Caco-2 (cell line): ENCODE results near the gene DYDC1. TPM values are rescaled to one million over a fixed set of nuclear protein-coding genes. Genes with fewer than 3 reads are reported as not detected.

ENCODE experiments used
- BruUV-seq: library from RNA; stranded (reverse); fragments of 400-500 nt; replicated peaks from 2 replicates; lab custom pipeline; 2021; lab: Mats Ljungman, UMichigan
- CTCF ChIA-PET: fragments of 300-600 bp; sonication (Branson Sonifier 250); formaldehyde crosslinking; loops from one replicate; lab custom pipeline; 2022; ENCODE audit warnings: antibody characterized with exemption; lab: Charles Lee
- POLR2A ChIA-PET: fragments of 300-600 bp; sonication (Branson Sonifier 250); formaldehyde crosslinking; loops from one replicate; lab custom pipeline; 2022; ENCODE audit warnings: antibody characterized with exemption; lab: Charles Lee
- DNase-seq, 2 experiments: peaks; one replicate each; pipeline versions ENCODE4 v3.0.0 to v3.0.0-alpha.2; 2020 to 2022
- H3K27me3 ChIP-seq: replicated peaks from 2 replicates; pipeline ENCODE4 v1.6.0; 2011; ENCODE audit warnings: low read length; ENCODE audit not compliant: control insufficient read depth, insufficient read depth
- H3K36me3 ChIP-seq: 2 replicates; pipeline ENCODE4 v1.5.1; 2011; ENCODE audit warnings: low read length; ENCODE audit not compliant: control insufficient read depth, insufficient read depth
- H3K4me1 ChIP-seq: fragments of 250-450 bp; sonication (Bioruptor Pico); 2 replicates; pipeline ENCODE4 v1.5.1; 2020; ENCODE audit warnings: mild to moderate bottlenecking
- H3K4me3 ChIP-seq: 2 replicates; pipeline ENCODE4 v1.5.1; 2011; ENCODE audit warnings: low read depth, mild to moderate bottlenecking, control low read depth, low read length
- H3K9me3 ChIP-seq: fragments of 250-450 bp; sonication (Bioruptor Pico); 2 replicates; pipeline ENCODE4 v1.5.1; 2020; ENCODE audit warnings: mild to moderate bottlenecking, moderate library complexity
- H3K27ac Mint-ChIP-seq: one replicate; pipeline ENCODE4 v1.8.0; 2022; ENCODE audit warnings: mixed read lengths; ENCODE audit not compliant: unreplicated experiment
- H3K27me3 Mint-ChIP-seq: one replicate; pipeline ENCODE4 v1.8.0; 2022; ENCODE audit warnings: mixed read lengths; ENCODE audit not compliant: insufficient read depth, unreplicated experiment
- H3K36me3 Mint-ChIP-seq: one replicate; pipeline ENCODE4 v1.8.0; 2022; ENCODE audit warnings: mild to moderate bottlenecking, mixed read lengths; ENCODE audit not compliant: insufficient read depth, unreplicated experiment
- H3K4me1 Mint-ChIP-seq: one replicate; pipeline ENCODE4 v1.8.0; 2022; ENCODE audit warnings: low read depth, mixed read lengths; ENCODE audit not compliant: unreplicated experiment
- H3K4me3 Mint-ChIP-seq: one replicate; pipeline ENCODE4 v1.8.0; 2022; ENCODE audit warnings: mild to moderate bottlenecking, moderate library complexity, mixed read lengths; ENCODE audit not compliant: unreplicated experiment
- H3K9me3 Mint-ChIP-seq: one replicate; pipeline ENCODE4 v1.8.0; 2022; ENCODE audit warnings: mixed read lengths; ENCODE audit not compliant: unreplicated experiment
- intact Hi-C: fragments of 100-400 bp; cut with micrococcal nuclease; formaldehyde crosslinking; loops from one replicate; pipeline ENCODE4 v1.10.0; 2022; ENCODE audit not compliant: unreplicated experiment
- total RNA-seq: library from RNA; stranded (reverse); gene quantifications from 2 replicates; pipeline ENCODE4 v1.2.3, GENCODE V29; 2022
- TF ChIP-seq, protein P1 (sequence below), 2 experiments: fragments of 200-600 bp in 1 of 2; IDR thresholded peaks; 1 replicate in 1 of 2; 2 replicates in 1 of 2; pipeline versions ENCODE4 v1.5.1 to v1.8.0; 2011 to 2022; ENCODE audit warnings: antibody characterized with exemption in 1 of 2, control low read depth in 1 of 2, inconsistent platforms in 1 of 2, low read depth in 1 of 2, low read length in 1 of 2, mild to moderate bottlenecking in 1 of 2, moderate library complexity in 1 of 2; ENCODE audit not compliant: insufficient read depth in 1 of 2, severe bottlenecking in 1 of 2, unreplicated experiment in 1 of 2

Gene DYDC1
- total RNA-seq, 1 experiment from 2014 or later = not detected

DNA sequence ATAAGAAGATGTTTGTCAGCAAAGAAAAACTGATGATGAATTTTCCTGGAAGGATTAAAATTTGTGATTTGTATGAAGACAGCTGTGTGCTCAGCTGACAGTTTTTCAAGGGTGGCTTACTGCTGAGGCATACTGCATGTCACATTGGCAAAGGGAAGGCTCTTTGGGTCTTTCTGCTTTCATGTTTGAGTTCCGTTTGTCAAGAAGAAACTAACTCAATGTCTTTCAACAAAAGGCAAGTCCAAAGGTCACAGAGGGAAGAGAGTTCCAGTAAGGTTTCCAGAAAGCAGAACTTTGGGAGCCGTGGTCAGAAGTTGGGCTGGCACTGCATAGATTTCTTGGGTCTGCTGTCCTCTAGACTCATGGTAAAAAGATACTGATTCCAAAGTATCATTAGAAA lies 16.9 kb upstream of the DYDC1 start:
- no peak overlapping the region for H3K27ac Mint-ChIP-seq
- DNase-seq = no peak
- intact Hi-C loops = no loop called here
- no peak overlapping the region for H3K4me3 Mint-ChIP-seq
- H3K4me3 ChIP-seq = no peak overlapping the region
- peaks cover 4% of the 10 kb centered on the region; the same call in 1 of the 2 replicates for H3K9me3 ChIP-seq
- H3K27me3 Mint-ChIP-seq = no peaks in the 10 kb centered on the region
- ChIA-PET CTCF (no interaction called here), POLR2A (no interaction called here)
- H3K36me3 ChIP-seq = no peaks in the 10 kb centered on the region
- no peaks in the 10 kb centered on the region for H3K36me3 Mint-ChIP-seq
- TF ChIP-seq, protein P1, sequence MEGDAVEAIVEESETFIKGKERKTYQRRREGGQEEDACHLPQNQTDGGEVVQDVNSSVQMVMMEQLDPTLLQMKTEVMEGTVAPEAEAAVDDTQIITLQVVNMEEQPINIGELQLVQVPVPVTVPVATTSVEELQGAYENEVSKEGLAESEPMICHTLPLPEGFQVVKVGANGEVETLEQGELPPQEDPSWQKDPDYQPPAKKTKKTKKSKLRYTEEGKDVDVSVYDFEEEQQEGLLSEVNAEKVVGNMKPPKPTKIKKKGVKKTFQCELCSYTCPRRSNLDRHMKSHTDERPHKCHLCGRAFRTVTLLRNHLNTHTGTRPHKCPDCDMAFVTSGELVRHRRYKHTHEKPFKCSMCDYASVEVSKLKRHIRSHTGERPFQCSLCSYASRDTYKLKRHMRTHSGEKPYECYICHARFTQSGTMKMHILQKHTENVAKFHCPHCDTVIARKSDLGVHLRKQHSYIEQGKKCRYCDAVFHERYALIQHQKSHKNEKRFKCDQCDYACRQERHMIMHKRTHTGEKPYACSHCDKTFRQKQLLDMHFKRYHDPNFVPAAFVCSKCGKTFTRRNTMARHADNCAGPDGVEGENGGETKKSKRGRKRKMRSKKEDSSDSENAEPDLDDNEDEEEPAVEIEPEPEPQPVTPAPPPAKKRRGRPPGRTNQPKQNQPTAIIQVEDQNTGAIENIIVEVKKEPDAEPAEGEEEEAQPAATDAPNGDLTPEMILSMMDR (IDR thresholded peaks at IDR 0.05; ENCODE audit: insufficient read depth in 1 of 2, low read depth in 1 of 2, low read length in 1 of 2, severe bottlenecking in 1 of 2, unreplicated experiment in 1 of 2) = no peak
- H3K9me3 Mint-ChIP-seq = no peaks in the 10 kb centered on the region
- no peaks in the 10 kb centered on the region for H3K4me1 ChIP-seq
- no peaks in the 10 kb centered on the region; the same call in 1 of the 2 replicates for H3K27me3 ChIP-seq
- no peaks in the 10 kb centered on the region for H3K4me1 Mint-ChIP-seq
- no TSS peak for BruUV-seq

DNA sequence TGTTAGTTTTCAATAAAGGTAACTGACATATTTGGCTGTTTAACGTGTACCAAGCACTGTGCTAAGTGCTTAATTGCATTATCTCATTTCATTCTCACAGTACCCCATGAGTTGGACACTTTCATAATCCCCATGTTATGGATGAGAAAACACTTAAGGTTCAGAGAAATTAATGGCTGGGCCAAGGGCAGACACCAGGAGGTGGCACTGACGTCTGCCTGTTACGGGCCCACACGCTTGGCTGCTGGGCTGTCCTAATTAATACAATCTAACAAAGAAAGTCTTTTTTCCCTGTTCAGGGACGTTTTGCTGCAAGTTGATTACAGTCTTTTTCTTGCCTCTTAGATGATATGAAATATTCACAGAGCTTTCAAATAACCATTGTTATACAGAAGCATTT lies 16.1 kb upstream of the DYDC1 start:
- Histone ChIP-seq H3K4me1 (no peaks in the 10 kb centered on the region), H3K36me3 (no peaks in the 10 kb centered on the region), H3K4me3 (no peak overlapping the region), H3K9me3 (peaks cover 6% of the 10 kb centered on the region; the same call in 1 of the 2 replicates), H3K27me3 (no peaks in the 10 kb centered on the region; the same call in 1 of the 2 replicates)
- DNase-seq = no peak
- BruUV-seq = no TSS peak
- H3K27me3 Mint-ChIP-seq = no peaks in the 10 kb centered on the region
- intact Hi-C loops = no loop called here
- POLR2A ChIA-PET = no interaction called here
- no peaks in the 10 kb centered on the region for H3K36me3 Mint-ChIP-seq
- TF ChIP-seq, protein P1 (IDR thresholded peaks at IDR 0.05; ENCODE audit: insufficient read depth in 1 of 2, low read depth in 1 of 2, low read length in 1 of 2, severe bottlenecking in 1 of 2, unreplicated experiment in 1 of 2) = no peak
- CTCF ChIA-PET = no interaction called here
- H3K4me3 Mint-ChIP-seq = no peak overlapping the region
- H3K4me1 Mint-ChIP-seq = no peaks in the 10 kb centered on the region
- H3K27ac Mint-ChIP-seq = no peak overlapping the region
- peaks cover 6% of the 10 kb centered on the region for H3K9me3 Mint-ChIP-seq

DNA sequence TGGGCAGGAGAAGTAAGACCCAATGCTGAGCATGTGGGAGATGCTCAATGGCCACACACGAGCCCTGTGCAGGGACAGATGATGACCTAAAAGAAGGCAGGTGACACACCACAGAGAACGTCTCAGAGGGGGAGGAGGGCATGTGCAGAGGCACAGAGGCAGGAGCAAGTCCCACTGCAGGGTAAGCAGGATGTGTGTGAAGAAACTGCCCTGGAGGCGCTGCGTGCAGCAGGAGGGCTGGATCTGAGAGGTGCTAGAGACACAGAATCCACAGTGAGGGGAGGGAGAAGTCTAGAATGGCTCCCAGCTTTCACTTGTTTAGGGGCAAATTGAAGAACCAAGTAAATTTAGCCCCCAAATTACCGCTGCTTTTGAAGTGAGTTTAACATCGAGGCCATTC lies 14.9 kb upstream of the DYDC1 start:
- H3K4me1 ChIP-seq = no peaks in the 10 kb centered on the region
- Mint-ChIP-seq H3K9me3 (peaks cover 18% of the 10 kb centered on the region), H3K4me3 (no peak overlapping the region), H3K36me3 (no peaks in the 10 kb centered on the region), H3K27ac (no peak overlapping the region), H3K4me1 (no peaks in the 10 kb centered on the region), H3K27me3 (no peaks in the 10 kb centered on the region)
- H3K9me3 ChIP-seq = peaks cover 7% of the 10 kb centered on the region; the same call in 1 of the 2 replicates
- TF ChIP-seq, protein P1 (IDR thresholded peaks at IDR 0.05; ENCODE audit: insufficient read depth in 1 of 2, low read depth in 1 of 2, low read length in 1 of 2, severe bottlenecking in 1 of 2, unreplicated experiment in 1 of 2) = no peak
- H3K27me3 ChIP-seq = no peaks in the 10 kb centered on the region; the same call in 1 of the 2 replicates
- H3K36me3 ChIP-seq = no peaks in the 10 kb centered on the region
- BruUV-seq = no TSS peak
- ChIA-PET CTCF (no interaction called here), POLR2A (no interaction called here)
- no peak overlapping the region for H3K4me3 ChIP-seq
- no peak for DNase-seq
- intact Hi-C loops = no loop called here
